Measurements from ENCODE around the gene ISYNA1.
"Not testable (repeated sequence)": the region's sequence is repeated elsewhere in the genome, so short reads cannot be mapped to it uniquely, and the experiment has no call there.

ISYNA1 gene

GRCh38 chr19:18421371-18421959, 16.5 kb downstream of the ISYNA1 start:
- DNase-seq: no peak

- peak; percentile 4 for DNase-seq
Observed at GRCh38 chr19:18420930-18421329, 17.0 kb downstream of the ISYNA1 start.

- DNase-seq: no peak
Observed at GRCh38 chr19:18419699-18420460, 18.1 kb downstream of the ISYNA1 start.

GRCh38 chr19:18419195-18419698, 18.7 kb downstream of the ISYNA1 start, which contains the start of gene SSBP4:
Gene SSBP4, plus strand, starts transcription at chr19:18419398. Its CDS starts 251 bp downstream, at chr19:18419649.
- peak; percentile 94 for DNase-seq

GRCh38 chr19:18418483-18419194, 19.3 kb downstream of the ISYNA1 start:
- no peak for DNase-seq

- peak; percentile 68 for DNase-seq
Observed at GRCh38 chr19:18418029-18418482, 19.9 kb downstream of the ISYNA1 start.

- DNase-seq: peak; percentile 90
Observed at GRCh38 chr19:18417250-18418028, 20.5 kb downstream of the ISYNA1 start.

- DNase-seq: peak; percentile 90
Observed at GRCh38 chr19:18416778-18417249, 21.1 kb downstream of the ISYNA1 start.

GRCh38 chr19:18415178-18415867, 22.6 kb downstream of the ISYNA1 start:
- peak; percentile 86 for DNase-seq

GRCh38 chr19:18414504-18415177, 23.3 kb downstream of the ISYNA1 start:
- DNase-seq: no peak

- no peak for DNase-seq
Observed at GRCh38 chr19:18412610-18413239, 25.2 kb downstream of the ISYNA1 start.

GRCh38 chr19:18408053-18408476, 29.9 kb downstream of the ISYNA1 start:
- no peak for DNase-seq

GRCh38 chr19:18406749-18407148, 31.2 kb downstream of the ISYNA1 start:
- DNase-seq: no peak

- DNase-seq: not testable (repeated sequence)
Observed at GRCh38 chr19:18405754-18406153, 32.2 kb downstream of the ISYNA1 start.

- not testable (repeated sequence) for DNase-seq
Observed at GRCh38 chr19:18402455-18403248, 35.3 kb downstream of the ISYNA1 start.

- DNase-seq: no peak
Observed at GRCh38 chr19:18401580-18402112, 36.3 kb downstream of the ISYNA1 start.

- DNase-seq: no peak
Observed at GRCh38 chr19:18399008-18399407, 38.9 kb downstream of the ISYNA1 start.

- no peak for DNase-seq
Observed at GRCh38 chr19:18397242-18398202, 40.4 kb downstream of the ISYNA1 start, which contains the start of gene LRRC25. Gene LRRC25, minus strand, starts transcription at chr19:18397622. Its CDS starts 659 bp downstream, at chr19:18396963.

Measured in right kidney (tissue), 1 donor.